ENCODE measurements around the gene GNPDA1.

DNA sequence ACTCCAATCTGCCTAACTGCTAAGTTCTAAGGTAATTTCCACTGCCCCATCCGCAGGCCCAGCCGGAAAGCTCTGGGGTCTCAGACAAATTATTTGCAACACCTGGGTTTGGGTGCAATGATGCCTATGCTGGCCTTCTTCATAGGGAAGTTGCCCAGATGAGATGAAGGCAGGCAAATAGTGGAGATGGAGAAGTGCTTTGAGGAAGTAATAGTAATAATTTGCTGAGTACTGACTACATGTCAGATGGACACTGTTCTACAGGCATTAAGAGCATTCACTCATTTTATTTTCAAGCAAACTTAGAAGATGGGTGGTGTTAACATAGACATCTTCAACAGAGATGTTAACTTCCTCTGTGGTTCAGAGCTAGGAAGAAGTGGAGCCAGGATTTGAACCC is 58.6 kb downstream of the GNPDA1 start:
- TF ChIP-seq, protein P1, sequence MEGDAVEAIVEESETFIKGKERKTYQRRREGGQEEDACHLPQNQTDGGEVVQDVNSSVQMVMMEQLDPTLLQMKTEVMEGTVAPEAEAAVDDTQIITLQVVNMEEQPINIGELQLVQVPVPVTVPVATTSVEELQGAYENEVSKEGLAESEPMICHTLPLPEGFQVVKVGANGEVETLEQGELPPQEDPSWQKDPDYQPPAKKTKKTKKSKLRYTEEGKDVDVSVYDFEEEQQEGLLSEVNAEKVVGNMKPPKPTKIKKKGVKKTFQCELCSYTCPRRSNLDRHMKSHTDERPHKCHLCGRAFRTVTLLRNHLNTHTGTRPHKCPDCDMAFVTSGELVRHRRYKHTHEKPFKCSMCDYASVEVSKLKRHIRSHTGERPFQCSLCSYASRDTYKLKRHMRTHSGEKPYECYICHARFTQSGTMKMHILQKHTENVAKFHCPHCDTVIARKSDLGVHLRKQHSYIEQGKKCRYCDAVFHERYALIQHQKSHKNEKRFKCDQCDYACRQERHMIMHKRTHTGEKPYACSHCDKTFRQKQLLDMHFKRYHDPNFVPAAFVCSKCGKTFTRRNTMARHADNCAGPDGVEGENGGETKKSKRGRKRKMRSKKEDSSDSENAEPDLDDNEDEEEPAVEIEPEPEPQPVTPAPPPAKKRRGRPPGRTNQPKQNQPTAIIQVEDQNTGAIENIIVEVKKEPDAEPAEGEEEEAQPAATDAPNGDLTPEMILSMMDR (IDR thresholded peaks at IDR 0.05) = no peak
- no peak for TF ChIP-seq POLR2A (IDR thresholded peaks at IDR 0.05)
